ENCODE data around the gene VSTM1. TPM values are rescaled to one million over a fixed set of nuclear protein-coding genes. Genes with fewer than 3 reads are reported as not detected.

Gene VSTM1
- total RNA-seq, 1 experiment from 2014 or later, result not detected

DNA sequence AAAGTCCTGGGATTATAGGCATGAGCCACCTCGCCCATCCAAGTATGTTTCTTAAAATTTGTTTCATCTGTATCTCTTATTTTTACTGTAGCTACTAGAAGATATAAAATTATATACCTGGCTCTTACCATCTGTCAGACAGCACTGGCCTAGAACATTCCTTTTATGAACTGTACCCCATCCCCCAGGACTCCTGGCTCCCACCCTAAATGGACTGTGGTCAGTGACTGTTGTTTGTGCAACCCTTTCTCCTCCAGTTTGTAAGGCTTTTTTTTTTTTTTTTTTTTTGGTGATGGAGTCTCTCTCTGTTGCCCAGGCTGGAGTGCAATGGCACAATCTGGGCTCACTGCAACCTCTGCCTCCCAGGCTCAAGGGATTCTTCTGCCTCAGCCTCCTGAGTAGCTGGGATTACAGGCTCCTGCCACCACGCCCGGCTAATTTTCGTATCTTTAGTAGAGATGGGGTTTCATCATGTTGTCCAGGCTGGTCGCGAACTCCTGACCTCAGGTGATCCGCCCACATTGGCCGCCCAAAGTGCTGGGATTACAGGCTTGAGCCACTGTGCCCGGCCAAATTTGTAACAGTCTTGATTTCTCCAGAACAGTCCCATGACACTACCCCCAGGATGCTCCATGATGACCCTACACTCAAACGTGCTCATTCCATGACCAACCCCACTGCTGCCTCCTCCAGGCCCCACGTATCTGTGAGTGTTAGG, 41.5 kb upstream of the VSTM1 start:
- ChIA-PET CTCF (no interaction called here), POLR2A (interaction anchor here (3.4 kb wide), 1 partner anchor 10 kb away, joined by 10 read pairs; the partner anchor contains the start of genes PRPF31 and TFPT)
- no peaks in the 10 kb centered on the region for H3K9me3 Mint-ChIP-seq
- H3K36me3 Mint-ChIP-seq, result peaks cover 41% of the 10 kb centered on the region
- H3K27me3 Mint-ChIP-seq (ENCODE audit: low read depth), result no peaks in the 10 kb centered on the region; the same call in 1 of the 2 replicates
- H3K27ac Mint-ChIP-seq, result no peak overlapping the region
- DNase-seq (ENCODE audit: low spot score) (no peak), ATAC-seq (no peak)
- peak overlapping the region; percentile 14; the same call in 1 of the 2 replicates for H3K4me3 Mint-ChIP-seq
- TF ChIP-seq CREB1 (CRISPR knock-in tag; IDR thresholded peaks at IDR 0.05) (no peak), FOXJ3 (CRISPR knock-in tag; IDR thresholded peaks at IDR 0.05; ENCODE audit: borderline replicate concordance) (no peak), ZNF396 (CRISPR knock-in tag; IDR thresholded peaks at IDR 0.05; ENCODE audit: borderline replicate concordance) (no peak), NR1H2 (CRISPR knock-in tag; IDR thresholded peaks at IDR 0.05) (no peak), TEAD4 (CRISPR knock-in tag; IDR thresholded peaks at IDR 0.05) (no peak), NFE2L1 (CRISPR knock-in tag; IDR thresholded peaks at IDR 0.05) (no peak), CREM (CRISPR knock-in tag; IDR thresholded peaks at IDR 0.05) (no peak), JAZF1 (CRISPR knock-in tag; IDR thresholded peaks at IDR 0.05) (no peak), EMX1 (CRISPR knock-in tag; IDR thresholded peaks at IDR 0.05) (no peak), NFATC4 (CRISPR knock-in tag; IDR thresholded peaks at IDR 0.05) (no peak), ATF1 (CRISPR knock-in tag; IDR thresholded peaks at IDR 0.05) (no peak), TEAD1 (CRISPR knock-in tag; IDR thresholded peaks at IDR 0.05) (no peak)
- TF ChIP-seq, protein P1, sequence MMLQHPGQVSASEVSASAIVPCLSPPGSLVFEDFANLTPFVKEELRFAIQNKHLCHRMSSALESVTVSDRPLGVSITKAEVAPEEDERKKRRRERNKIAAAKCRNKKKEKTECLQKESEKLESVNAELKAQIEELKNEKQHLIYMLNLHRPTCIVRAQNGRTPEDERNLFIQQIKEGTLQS (CRISPR knock-in tag; conservative IDR thresholded peaks at IDR 0.05), result no peak
- TF ChIP-seq, protein P2, sequence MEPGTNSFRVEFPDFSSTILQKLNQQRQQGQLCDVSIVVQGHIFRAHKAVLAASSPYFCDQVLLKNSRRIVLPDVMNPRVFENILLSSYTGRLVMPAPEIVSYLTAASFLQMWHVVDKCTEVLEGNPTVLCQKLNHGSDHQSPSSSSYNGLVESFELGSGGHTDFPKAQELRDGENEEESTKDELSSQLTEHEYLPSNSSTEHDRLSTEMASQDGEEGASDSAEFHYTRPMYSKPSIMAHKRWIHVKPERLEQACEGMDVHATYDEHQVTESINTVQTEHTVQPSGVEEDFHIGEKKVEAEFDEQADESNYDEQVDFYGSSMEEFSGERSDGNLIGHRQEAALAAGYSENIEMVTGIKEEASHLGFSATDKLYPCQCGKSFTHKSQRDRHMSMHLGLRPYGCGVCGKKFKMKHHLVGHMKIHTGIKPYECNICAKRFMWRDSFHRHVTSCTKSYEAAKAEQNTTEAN (CRISPR knock-in tag; IDR thresholded peaks at IDR 0.05), result no peak
- TF ChIP-seq, protein P3, sequence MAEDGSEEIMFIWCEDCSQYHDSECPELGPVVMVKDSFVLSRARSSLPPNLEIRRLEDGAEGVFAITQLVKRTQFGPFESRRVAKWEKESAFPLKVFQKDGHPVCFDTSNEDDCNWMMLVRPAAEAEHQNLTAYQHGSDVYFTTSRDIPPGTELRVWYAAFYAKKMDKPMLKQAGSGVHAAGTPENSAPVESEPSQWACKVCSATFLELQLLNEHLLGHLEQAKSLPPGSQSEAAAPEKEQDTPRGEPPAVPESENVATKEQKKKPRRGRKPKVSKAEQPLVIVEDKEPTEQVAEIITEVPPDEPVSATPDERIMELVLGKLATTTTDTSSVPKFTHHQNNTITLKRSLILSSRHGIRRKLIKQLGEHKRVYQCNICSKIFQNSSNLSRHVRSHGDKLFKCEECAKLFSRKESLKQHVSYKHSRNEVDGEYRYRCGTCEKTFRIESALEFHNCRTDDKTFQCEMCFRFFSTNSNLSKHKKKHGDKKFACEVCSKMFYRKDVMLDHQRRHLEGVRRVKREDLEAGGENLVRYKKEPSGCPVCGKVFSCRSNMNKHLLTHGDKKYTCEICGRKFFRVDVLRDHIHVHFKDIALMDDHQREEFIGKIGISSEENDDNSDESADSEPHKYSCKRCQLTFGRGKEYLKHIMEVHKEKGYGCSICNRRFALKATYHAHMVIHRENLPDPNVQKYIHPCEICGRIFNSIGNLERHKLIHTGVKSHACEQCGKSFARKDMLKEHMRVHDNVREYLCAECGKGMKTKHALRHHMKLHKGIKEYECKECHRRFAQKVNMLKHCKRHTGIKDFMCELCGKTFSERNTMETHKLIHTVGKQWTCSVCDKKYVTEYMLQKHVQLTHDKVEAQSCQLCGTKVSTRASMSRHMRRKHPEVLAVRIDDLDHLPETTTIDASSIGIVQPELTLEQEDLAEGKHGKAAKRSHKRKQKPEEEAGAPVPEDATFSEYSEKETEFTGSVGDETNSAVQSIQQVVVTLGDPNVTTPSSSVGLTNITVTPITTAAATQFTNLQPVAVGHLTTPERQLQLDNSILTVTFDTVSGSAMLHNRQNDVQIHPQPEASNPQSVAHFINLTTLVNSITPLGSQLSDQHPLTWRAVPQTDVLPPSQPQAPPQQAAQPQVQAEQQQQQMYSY (CRISPR knock-in tag; IDR thresholded peaks at IDR 0.05), result no peak
- peaks cover 3% of the 10 kb centered on the region for H3K4me1 Mint-ChIP-seq

GRCh38 chr19:54102421-54103169, 38.9 kb upstream of the VSTM1 start, which contains the start of gene NDUFA3:
Gene NDUFA3, plus strand, starts transcription at chr19:54102855. Its CDS starts 24 bp downstream, at chr19:54102879.
- ATAC-seq (peak; percentile 96), DNase-seq (ENCODE audit: low spot score) (peak; percentile 98)
- Mint-ChIP-seq H3K36me3 (peaks cover 25% of the 10 kb centered on the region), H3K9me3 (no peaks in the 10 kb centered on the region), H3K4me3 (peak within 1 kb of the TSS; percentile 97), H3K4me1 (peaks cover 3% of the 10 kb centered on the region), H3K27me3 (ENCODE audit: low read depth) (no peaks in the 10 kb centered on the region; the same call in 1 of the 2 replicates), H3K27ac (peak within 1 kb of the TSS; percentile 96)
- CTCF ChIA-PET, result interaction anchor here (0.9 to 2.0 kb wide), 4 partner anchors 61 to 73 kb away, joined by 3 to 8 read pairs (median 5); no protein-coding TSS in a partner anchor
- POLR2A ChIA-PET, result interaction anchor here (3.4 kb wide), 1 partner anchor 13 kb away, joined by 10 read pairs; the partner anchor contains the start of genes PRPF31 and TFPT
- peak; percentile 67; the same call in 1 of the 2 replicates for TF ChIP-seq IRF1 (CRISPR knock-in tag; IDR thresholded peaks at IDR 0.05)
- TF ChIP-seq ZNF138 (CRISPR knock-in tag; conservative IDR thresholded peaks at IDR 0.05), result no peak
- TF ChIP-seq, protein P3 (CRISPR knock-in tag; IDR thresholded peaks at IDR 0.05), result peak; percentile 27; the same call in 1 of the 2 replicates
- TF ChIP-seq ZNF281 (CRISPR knock-in tag; IDR thresholded peaks at IDR 0.05), result 0 out of 2 replicates have a peak, but pooled peaks have one; percentile 56
- TF ChIP-seq CREM (CRISPR knock-in tag; IDR thresholded peaks at IDR 0.05), result 0 out of 2 replicates have a peak, but pooled peaks have one; percentile 52
- peak; percentile 96 for TF ChIP-seq CBFB (CRISPR knock-in tag; IDR thresholded peaks at IDR 0.05; ENCODE audit: low read depth)
- no peak for TF ChIP-seq NFYB (CRISPR knock-in tag; conservative IDR thresholded peaks at IDR 0.05; ENCODE audit: low read depth)
